GM20000 (cell line): ENCODE measurements around the gene C10orf95.
A peak's percentile ranks its signal among the peaks of the same experiment; 100 is the strongest.

ENCODE experiments used
- DNase-seq: peaks from one replicate; pipeline ENCODE4 v3.0.0; 2012; ENCODE audit warnings: low spot score
- TF ChIP-seq, protein P1 (sequence below): IDR thresholded peaks from 2 replicates; pipeline ENCODE4 v1.5.1; 2012; ENCODE audit warnings: mild to moderate bottlenecking, control low read depth; ENCODE audit errors: extremely low read depth, missing control alignments

Gene C10orf95

DNA sequence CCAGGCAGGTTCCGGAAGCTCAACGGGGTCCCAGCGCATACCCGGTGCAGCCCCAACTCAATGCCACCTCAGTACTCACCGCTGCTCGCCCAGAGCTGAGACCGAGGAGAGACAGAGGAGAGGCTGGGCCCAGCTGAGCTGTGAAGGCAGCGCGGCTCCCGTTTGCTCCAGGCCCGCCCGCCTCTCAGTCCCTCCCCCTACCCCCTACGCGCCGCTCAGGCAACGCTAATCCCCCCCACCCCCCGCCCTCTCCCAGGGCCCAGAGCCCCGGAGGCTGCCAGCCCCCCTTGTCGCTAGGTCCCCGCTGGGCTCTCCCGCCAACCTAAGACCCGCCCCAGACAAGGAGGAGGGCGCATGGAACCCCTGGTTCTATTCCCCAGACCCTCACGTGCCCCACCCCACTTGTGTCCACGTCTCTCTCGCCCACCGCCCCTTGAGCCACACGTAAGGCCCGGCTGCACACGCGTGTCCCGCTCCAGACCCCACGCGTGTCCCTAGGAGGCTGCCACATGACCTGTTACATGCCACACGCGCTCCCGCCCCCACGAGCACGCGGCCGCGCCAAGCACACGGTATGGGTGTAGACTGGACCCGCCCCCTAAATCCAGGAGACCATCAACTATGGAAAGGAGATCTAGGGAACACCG, 32.6 kb downstream of the C10orf95 start, which contains the start of gene PSD:
TSS of gene PSD (minus strand) at position 164 of the 647 bp plus-strand sequence. CDS start 1,747 bp downstream, outside the sequence.
- no peak for DNase-seq
- TF ChIP-seq, protein P1, sequence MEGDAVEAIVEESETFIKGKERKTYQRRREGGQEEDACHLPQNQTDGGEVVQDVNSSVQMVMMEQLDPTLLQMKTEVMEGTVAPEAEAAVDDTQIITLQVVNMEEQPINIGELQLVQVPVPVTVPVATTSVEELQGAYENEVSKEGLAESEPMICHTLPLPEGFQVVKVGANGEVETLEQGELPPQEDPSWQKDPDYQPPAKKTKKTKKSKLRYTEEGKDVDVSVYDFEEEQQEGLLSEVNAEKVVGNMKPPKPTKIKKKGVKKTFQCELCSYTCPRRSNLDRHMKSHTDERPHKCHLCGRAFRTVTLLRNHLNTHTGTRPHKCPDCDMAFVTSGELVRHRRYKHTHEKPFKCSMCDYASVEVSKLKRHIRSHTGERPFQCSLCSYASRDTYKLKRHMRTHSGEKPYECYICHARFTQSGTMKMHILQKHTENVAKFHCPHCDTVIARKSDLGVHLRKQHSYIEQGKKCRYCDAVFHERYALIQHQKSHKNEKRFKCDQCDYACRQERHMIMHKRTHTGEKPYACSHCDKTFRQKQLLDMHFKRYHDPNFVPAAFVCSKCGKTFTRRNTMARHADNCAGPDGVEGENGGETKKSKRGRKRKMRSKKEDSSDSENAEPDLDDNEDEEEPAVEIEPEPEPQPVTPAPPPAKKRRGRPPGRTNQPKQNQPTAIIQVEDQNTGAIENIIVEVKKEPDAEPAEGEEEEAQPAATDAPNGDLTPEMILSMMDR, result no peak

DNA sequence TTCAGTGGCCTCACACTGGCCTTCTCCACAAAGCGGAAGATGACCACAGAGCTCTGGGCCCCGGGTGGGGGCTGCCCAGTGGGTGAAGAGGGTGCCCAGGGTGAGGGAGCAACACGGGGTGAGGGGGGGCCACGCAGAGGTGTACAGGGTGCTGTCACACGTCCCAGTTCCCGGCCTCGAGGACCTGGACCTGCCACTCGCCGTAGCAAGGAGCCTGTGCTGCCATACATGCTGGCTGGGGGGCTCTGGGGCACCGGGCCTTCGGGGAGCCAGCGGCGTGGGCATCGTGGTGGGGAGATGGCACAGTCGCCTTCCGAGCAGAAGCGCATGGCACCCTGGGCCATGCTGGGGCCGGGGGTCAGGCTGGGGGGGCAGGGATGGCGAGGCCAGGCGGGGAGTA, 34.6 kb downstream of the C10orf95 start:
- TF ChIP-seq, protein P1, result no peak

GRCh38 chr10:102416283-102416682, 35.1 kb downstream of the C10orf95 start:
- TF ChIP-seq, protein P1, result no peak
- no peak for DNase-seq

More for the DNA sequence above, 34.6 kb downstream of the C10orf95 start:
- DNase-seq, result no peak

DNA sequence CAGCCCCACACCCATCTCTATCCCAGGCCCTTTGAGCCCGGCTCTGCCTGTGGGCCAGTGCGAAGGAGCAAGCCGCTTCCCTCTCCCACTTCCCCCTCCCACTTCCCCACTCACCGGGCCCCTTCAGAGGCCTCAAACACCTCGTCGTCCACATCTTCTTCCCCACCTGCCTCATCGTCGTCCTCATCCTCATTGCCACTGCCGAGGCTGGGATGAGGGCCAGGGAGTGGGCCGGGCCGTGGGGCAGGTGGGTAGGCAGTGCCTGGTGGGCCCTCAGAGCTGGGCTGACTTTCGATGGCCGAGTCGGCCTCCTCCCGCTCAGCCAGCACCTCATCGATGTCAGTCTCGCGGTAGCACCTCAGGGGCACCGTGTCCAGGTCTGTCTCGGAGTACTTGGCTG, 36.6 kb downstream of the C10orf95 start:
- TF ChIP-seq, protein P1, result no peak
- no peak for DNase-seq

DNA sequence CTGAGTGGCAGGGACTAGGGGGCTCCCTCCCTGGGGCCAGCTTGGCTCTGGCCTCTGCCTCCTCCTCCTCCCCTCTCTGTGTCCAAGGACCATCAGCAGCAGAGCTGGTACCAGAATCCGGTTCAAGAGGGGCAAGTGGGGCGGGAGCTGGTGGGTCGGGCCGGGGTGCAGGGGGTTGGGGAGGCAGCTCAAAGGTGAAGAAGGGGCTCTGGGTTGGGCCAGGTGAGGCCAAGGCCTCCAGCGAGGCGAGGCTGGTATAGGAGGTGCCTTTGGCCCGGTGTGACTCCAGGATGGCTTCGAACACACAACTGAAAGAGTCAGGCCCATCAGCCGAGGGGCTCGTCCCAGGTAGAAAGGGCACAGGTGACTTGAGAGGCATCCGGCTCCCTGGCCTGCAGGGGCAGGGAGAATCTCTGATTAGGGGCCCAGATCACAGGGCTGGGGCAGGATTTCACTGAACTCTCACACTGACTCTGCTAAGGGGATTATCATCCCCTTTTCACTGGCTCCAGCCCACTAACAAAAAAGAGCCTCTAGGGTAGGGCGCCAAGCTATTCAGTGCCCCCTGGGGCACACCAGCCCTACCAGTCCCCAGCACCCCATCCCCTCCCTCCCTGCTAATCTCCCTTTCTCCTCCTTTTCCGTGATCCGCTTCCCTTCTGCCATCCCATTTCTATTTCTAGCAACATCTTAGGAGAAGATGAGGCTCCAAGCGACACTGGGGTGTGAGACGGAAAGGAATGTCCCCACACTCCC, 37.4 kb downstream of the C10orf95 start:
- no peak for DNase-seq
- TF ChIP-seq, protein P1, result no peak

DNA sequence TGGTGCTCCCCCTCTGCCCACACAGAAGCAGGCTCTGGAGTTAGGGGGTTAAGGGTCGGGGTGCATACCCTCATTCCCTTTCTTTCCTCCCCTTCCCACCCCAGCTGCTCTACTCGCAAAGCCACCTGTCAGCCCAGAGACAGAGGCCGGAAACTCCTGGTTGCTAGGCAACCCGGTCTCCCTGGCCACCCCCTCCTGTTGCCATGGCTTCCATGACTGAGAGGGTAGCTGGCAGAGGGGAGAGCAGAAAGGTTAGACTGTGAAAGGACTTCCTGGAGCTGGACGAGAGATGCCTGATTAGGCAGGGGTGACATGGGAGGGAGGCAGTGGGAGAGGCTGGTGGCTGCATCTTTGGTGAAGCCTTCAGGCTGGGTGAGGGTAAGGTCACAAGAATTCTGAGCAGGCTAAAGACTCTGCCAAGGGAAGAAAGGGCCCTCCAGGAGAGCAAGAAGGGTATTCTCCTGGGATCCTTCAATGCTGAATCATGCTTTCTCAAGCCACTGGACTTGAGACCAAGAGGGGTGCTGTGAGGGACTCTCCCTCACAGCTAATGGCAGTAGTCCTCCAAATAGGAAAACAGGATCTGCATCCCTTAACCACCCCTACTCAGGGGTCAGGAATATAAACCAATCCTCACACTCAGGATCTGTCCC, 38.2 kb downstream of the C10orf95 start:
- TF ChIP-seq, protein P1, result no peak
- DNase-seq, result peak; percentile 80

DNA sequence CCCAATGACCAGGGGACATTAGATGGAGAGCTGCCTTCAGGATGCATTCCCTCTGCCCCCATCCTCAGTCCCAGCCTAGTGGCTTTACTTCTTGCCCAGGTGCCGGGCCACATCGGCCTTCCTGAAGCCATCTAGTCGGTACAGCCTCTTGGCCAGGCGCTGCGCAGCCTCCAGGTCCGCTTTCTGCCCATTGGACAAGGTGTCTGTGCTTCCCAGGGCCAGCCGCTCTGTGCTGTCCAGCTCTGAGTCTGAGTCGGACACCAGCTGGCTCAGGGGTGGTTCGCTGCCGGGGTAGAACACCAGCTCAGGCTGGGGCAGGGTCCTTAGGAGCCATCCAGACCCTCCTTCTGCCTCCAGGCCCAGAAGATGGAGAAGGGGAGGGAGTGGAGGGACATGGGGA, 39.0 kb downstream of the C10orf95 start:
- no peak for DNase-seq

More for the DNA sequence above, 39.0 kb downstream of the C10orf95 start:
- TF ChIP-seq, protein P1, result no peak
